Kidney glomerular epithelial cell (primary cell): ENCODE measurements around the gene HYDIN.

Experiments used
- DNase-seq: peaks from one replicate; lab custom pipeline; 2025; lab: John Stamatoyannopoulos, UW

The HYDIN gene

DNA sequence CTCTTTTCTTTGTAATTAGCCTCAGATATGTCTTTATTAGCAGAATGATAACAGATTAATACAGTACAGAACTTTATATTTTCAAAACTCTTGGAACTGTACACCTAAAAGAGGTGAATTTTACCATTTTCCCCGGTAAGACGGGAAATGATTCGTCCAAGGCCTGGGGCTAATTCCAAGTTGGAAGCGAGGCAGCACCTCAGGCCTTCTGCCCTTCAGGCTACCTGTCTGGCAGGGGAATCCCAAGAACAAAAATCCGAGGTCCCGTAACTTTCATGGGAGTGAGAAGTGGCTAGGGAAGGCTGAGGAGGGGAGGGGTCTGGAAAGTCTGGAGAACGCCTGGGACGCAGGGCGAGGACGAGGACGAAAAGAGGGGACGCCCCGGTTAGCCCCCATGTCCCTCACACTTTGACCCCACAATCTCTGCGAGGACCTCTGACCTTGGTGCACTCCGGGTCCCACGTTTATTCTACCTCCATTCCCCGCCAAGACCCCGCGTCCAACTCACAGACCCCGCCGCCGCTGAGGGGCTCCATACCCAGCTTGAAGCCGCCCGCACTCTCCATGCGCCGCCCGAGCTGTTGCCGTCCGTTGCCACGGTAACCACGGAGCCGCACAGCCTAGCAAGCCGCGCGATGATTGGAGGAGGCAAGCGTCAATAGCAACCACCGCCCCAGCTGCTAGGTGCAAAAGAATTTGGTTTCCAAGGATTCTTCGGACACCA is at the start of gene HYDIN:
Gene HYDIN (minus strand): TSS at position 601 of the 724 bp plus-strand sequence. CDS start 43,827 bp downstream, outside the sequence.
- peak; percentile 82 for DNase-seq

DNA sequence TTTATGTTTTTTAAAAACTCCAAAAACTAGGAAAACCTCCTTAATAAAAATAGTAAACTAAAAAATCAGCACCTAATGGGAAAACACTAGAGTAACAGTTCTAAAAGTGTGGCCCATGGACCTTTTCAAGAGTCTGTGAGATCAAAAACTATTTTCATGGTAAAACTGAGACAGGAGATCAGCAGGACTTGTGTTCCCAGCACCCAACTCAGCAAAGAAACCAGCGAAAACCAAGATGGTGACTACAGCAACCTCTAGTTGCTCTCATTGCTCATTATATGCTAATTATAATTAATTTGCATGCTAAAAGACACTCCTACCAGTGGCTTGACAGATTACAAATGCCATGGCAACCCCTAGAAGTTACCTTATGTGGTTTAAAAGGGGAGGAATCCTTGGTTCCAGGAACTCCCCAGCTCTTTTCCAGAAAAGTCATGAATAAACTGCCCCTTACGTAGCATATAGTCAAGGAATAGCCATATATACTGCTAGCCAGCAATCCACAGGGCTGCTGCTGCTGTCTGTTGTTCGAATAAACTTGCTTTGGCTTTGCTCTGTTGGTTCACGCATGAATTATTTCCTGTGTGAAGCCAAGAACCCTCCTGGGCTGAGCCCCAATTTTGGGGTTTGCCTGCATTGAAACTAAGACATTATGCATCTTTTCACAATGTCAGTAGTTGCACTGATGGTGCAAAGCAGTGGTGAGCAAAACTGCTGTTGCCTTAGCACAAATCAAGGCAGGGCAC is 46.2 kb upstream of the HYDIN start:
- no peak for DNase-seq

DNA sequence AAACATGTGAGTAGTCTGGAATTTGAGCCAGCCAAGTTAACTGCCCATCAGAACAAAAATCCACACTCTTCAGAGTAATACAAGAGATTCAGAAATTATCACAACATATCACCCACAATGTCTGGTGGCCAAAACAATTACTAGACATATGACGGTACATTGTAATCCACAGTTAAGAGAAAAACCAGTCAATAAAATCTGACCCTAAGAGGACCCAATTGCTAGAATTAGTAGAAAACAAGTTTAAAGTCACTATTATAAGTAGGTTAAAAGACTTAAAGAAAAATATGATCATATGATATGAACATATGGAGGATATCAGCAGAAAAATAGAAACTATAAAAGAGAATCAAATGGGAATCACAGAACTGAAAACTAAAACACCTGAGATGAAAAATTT is 42.9 kb upstream of the HYDIN start:
- no peak for DNase-seq

DNA sequence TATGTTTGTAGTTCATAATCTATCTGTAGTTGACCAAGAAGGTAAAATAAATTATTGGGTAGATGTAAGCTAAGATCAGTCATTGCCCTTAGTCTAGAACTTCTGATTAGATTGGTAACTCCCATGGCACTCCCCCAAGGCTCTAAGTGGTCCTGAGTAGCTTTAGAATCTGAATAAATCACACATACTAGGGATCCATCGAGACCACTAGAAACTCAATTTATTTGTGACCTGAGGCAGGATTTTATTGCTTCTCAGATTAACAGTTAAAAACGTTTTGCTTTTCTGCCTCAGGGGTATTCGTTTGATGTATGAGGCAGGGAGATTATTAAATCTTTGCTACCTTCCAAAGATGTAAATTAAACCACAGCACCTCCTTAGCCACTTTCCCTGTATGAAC is 33.8 kb upstream of the HYDIN start:
- no peak for DNase-seq

DNA sequence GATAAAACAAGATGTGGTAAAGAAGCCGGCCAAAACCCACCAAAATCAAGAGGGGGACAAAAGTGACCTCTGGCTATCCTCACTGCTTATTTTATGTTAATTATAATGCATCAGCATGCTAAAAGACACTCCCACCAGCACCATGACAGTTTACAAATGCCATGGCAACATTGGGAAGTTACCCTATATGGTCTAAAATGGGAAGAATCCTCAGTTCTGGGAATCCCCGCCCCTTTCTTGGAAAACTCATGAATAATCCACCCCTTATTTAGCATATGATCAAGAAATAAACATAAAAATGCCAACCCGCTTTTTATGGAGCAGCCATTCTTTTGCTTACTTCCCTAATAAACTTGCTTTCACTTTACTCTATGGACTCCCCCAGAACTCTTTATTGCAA is 33.1 kb upstream of the HYDIN start:
- DNase-seq, result no peak

DNA sequence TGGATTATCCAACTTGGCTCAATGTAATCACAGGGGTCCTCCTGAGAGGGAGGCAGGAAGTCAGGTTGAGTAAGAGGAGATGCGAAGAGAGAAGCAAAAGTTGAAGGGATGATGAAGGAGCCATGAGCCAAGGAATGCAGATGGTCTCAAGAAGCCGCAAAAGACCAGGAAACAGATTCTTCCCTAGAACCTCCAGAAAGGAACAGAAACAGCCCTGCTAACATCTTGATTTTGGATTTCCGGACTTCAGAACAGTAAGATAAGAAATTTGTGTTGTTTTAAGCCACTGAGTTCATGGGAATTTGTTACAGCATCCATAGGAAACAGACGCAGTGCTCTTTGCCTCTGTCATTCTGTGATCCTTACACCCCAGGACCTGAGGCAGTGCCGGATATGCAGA is 31.9 kb upstream of the HYDIN start:
- DNase-seq, result no peak

DNA sequence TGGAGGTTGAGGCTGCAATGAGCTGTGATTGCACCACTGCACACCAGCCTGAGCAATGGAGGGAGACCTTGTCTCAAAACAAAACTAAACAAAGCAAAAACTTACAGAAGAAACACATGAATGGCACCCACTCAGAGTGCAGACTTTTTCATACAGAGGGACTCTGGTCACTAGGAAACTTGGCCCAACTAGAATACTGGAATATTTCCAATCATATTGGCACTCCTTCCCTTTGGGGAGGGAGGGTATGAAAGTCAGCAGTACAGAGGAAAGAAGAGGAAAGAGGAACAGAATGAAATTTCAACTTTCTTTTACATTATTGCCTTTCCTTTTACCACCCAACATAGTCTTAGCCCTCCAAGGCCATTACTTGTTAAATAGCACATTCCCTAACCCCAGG is 30.5 kb upstream of the HYDIN start:
- no peak for DNase-seq

DNA sequence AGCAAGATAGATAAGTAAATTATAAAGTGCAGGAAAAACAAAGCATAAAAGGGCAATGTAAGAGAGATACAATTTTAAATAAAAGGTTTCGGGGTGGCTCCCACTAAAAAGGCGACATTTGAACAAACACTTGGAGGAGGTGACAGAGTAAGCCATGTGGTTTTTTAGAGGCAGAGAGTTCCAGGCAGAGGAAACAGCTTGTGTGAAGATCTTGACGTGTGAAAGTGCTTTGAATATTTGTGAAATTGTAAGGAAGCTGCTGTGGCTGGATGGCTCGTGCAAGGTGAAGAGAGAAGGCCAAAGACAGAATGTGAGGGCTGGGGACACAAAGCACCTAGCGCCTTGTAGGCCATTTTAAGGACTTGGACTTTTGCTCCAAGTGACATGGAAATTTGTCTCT is 28.6 kb upstream of the HYDIN start:
- no peak for DNase-seq

DNA sequence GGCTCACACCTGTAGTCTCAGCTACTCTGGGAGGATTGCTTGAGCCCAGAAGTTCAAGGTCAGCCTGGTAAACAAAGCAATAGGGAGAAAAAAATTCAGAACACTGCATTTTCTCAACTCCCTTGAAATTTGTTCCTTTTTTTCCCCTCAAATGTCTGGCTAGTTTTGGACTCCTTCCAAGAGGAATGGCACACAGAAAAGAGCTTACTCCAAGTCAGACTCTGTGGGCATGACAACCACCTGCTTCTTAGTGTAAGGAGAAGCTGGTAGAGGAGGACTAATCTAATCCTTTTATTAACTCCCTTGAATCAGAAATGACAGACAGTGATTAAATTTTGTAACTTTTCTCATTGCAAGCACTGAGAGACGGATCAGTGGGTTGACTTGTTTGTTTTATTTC is 27.9 kb upstream of the HYDIN start:
- no peak for DNase-seq

DNA sequence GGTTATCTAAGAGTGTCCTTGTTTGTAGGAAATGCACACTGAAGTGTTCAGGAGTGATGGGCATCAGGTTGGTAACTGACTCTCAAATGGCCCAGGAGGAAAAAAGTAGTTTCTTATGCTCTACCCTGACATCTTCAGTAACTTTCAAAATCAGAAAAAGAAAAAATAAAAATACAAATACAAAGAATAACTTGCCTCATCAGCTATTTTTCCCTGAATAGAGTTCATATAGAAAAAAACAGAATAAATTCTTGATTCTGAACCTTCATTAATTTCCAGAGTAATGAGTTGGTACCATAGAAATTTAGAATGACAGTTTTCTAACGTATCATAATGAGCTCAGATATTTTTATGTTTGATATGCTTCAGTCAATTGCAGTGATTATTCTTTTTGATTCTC is 27.2 kb upstream of the HYDIN start:
- no peak for DNase-seq

DNA sequence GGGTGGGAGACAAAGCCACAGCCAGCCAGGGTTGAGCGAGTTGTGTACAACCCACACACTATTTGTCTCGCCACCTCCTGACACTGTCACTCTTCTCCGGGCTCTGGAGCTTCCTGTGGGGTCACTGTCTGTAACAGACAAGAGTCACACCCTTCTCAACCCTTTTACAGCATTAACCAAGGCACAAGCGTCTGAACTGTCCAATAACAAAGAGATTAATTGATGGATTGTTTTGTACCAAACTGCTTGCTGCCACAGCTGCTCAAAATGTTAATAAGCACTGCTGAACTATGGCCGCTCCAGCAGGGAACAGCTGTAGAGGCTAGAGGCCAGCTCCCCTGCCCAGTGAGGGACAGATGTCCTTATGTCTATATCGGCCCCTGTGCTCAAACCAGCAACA is 25.2 kb upstream of the HYDIN start:
- no peak for DNase-seq

DNA sequence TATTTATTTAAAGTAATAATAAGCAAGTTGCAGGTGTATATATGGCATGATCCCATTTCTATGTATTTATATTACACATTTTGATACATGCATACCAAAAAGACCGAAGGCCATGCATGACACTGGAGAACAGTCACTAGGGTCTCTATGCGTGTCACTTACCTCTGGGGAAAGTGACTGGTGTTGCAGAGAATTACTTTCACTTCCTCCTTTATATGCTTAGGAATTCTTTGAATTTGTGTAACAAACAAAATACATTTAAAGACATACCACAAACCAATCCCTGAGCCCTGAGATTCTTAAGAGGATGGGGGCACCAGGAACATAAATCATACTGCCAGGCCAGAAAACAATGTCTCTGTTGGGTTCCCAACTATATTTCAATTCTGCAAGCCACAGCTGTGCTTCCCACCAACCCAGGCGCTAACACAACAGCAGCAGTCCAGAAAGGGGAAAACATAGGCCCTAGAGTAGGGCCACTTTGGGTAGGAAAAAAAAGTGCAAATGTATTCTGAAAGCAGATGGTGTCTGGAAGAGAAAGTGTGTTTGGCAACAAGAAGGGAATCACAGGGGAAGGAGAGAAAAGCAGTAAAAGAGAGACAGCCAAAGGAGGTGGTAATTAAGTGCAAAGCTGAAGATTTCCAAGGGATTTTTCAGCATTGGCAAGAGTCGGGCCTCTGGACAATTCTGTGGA is 24.5 kb upstream of the HYDIN start:
- no peak for DNase-seq

DNA sequence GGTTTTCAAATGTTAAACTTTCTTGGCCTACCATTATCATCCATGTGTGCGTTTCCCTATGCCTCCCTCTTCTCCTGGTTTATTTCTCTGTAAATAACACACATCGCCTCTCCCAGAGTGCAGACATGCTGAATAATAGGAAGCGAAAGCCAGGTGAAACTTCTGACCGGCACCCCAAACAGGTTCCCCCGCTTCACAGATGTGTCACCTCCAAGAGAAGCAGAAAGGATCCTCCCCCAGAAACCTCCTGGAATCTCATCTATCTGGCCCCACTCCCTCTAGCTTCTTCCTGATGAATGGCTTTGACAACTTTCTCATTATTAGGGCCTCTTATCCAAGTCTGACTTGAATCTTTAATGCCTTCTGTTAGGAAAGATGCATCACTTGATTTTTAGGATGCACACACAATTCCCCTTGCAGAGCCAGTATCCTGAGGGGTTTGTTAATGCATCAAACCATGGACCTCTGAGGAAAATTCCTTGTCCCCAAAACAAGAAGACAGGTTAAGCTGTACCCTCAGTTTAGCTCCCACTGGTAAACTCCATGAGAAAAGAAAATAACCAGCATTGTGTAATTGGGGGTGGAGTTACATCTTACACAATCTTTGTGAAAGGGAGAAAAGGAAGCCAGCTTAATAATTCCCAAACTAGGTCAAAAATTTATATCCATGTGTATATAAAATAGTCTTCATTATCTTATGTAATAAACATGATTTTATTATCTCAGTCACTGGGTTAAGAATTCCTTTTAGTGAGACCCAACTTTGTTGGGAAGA is 20.1 kb upstream of the HYDIN start:
- no peak for DNase-seq

DNA sequence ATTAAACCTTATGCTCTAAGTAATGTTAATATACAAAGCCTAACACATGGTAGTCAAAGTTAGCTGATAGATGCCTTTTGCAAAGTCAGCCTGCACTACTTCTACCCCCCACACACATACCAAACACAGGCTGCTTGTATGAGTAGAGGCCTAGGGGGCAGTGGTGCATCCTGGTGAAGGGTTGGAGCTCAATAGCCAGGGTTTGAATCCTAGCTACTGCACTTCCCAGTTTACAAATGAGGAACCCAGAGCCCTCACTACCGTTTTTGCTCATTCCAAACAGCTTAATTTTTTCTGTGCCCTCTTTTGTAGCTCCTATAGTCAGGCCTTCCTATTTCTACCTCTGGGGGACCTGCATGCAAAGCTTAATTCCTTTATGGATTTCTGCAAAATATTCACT is 18.9 kb upstream of the HYDIN start:
- no peak for DNase-seq

DNA sequence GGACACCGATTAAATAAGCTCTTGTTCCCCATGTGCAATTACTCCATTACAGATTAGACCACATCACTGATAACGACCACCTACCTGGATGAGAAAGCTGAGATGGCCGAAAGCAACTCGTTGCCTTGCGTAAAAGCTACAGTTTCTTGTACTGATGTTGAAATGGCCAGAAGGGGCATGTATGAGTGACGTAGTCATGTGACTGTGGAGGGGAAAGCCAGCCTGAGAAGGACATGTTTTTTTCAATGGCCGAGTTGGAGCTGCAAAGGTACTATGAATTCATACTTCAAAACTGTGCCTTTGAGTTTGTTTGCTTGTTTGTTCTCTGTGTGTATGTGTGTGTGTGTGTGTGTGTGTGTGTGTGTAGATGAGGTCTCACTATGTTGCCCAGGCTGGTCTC is 17.0 kb upstream of the HYDIN start:
- DNase-seq, result no peak

DNA sequence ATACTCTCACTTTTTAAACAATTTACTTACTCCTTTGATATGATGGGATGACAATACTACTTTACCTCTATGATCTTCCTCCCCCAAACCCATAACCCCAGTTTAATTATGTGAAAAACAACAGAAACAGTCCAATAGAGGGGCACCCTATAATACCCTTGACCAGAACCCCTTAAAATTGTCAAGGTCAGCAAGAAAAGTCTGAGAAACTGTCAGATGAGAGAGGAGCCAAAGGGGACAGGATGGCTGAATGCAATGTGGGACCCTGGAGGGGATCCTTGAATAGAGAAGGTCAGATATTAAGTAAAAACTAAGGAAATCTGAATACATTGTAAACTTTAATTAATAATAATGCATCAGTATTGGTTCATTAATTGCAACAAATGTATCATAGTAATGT is 15.8 kb upstream of the HYDIN start:
- no peak for DNase-seq

DNA sequence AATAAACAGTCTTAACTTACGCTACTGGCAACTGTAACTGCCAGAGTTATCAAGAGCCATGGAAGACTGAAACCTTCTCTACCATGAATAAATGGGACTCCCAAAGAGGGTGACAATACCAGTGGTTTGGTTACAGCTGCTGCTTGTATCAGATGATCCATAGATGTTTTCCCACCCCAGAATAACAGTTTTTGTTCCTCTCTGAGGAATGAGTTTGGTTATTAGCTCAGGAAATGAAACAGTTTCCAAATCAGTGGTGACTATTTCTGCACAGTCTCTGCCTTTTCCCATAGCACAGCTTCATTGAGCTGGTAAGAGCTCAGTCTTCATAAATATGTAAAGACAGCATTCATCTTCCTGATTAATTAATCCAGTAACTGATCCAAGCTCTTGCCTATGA is 14.0 kb upstream of the HYDIN start:
- DNase-seq, result no peak

DNA sequence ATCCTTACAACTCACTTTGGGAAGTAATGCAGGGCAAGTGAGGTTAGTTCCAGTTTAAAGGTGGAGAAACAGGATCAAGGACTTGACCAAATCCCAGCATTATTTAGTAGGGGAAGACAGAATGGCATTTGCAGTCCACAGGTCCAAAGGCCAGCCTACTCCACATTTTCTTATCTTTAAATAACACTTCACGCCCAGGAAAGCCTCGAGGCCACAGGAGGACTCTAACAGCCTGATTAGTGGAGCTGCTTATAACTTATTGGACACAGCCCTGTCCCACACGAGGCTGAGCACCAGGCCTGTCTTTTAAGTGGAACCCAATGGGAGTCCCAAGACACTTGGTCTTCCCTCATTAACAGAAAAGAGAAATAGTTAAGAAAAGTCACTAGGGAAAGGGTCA is 12.1 kb upstream of the HYDIN start:
- DNase-seq, result no peak

DNA sequence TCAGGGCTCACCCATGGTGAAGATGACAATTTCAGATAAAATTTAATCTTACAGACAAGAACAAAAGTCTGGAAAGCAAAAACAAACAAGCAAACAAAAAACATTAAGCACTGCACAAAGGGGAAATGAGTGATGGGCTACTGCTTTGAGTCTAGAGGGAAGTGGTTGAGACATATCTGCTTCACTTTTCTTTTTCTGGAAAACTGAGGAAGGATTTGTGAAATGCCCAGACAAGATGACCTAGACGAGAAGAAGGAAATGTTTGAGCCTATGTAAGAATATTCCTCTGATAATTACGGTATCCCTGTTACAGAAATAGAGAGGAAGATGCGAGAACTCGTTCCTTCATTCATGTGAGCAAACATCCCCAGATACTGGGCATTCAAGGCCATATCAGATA is 11.5 kb upstream of the HYDIN start:
- DNase-seq, result no peak

DNA sequence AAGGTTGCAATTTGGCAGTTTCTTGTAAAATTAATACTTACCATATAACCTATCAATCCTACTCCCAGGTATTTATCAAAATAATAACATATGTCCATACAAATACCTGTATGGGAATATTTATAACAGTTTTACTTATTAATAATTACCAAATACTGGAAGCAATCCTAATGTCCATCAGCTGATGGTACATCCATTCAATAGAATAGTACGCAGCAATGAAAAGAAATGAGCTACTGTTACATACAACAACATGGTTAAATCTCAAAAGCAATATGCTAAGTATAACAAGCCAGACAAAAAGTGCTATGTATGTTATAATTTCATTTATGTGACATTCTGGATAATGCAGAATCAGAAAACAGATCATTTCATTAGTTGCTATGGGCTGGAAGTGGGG is 1.2 kb downstream of the HYDIN start:
- no peak for DNase-seq

DNA sequence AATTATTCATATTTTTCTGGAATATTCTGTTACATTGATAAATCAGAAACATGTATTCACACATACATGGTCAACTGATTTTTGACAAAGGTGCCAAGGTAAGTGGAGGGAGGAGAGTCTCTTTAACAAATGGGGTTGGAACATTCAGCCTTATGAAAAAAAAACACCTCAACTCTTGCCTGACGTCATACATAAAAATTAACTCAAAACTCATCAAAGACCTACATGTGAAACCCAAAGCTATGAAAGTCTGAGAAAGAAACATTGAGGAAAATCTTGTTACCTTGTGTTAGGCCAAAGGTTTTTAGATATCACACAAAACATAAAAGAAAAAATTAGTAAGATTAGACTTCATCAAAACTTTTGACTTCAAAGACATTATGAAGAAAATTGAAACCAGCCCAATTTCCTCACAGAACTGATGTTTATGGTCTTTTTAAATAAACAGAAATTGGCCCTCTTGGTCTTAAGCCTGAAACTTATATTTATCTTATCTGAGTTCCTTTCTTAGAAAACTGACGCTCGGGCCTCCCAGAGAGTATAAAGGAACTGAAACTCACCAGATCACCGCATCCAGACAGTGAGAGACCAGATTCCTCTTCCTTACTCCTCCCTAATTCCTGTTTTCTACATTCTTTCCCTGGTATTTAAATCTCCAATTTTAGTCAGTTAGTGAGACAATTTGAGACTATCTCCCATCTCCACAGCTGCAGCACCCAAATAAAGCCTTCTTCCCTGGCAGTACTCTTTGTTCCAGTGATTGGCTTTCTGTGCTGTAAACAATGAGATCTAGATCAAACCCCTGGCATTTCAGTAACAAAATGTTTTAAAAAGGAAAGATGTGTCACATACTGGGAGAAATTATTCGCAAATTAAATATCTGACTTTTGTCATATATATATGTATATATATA is 4.0 kb downstream of the HYDIN start:
- DNase-seq, result no peak
